Embryonic facial prominence (tissue), 1 donor: ENCODE data around the gene ARSI.

Experiments
- DNase-seq: peaks from one replicate; pipeline ENCODE4 v3.0.0-alpha.2; 2016; ENCODE audit errors: extremely low spot score

ARSI gene

DNA sequence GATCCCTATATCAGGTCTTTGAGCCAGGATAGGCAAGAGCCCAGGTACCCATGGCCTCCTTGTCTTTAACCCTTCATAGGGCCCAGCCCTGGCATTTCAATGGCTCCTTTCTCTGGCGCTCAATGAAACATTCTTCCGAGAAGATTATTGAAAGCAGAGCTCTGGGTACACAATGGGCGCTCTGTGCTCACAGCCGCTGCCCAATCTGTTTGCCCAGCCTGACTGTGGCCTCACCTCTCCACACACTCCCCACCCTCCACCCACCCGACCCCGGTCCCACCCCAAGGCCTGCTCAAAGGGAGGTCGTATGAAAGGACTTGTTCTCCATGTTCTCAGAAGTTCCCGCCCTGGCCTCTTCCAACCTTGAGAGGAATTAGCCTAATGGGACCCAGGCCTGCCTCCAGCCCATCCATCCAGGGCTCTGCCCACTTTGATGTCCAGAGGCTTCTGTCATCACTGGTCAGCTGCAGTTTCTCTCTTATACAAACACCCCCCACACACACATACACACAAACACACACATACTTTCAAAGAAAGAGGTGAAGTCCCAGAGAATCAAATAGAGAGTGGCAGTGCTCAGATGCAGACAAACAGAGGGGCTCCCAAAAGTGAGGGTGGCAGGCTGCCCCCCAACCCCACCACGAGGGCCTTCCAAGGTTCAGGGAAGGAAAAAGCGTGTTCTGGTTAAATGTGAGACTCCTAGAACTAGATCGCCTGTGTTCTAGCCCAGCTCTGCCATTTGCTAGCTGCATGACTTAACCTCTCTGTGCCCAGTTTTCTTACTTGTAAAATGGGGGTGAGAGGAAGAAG lies 5.1 kb upstream of the ARSI start:
- DNase-seq, result no peak

DNA sequence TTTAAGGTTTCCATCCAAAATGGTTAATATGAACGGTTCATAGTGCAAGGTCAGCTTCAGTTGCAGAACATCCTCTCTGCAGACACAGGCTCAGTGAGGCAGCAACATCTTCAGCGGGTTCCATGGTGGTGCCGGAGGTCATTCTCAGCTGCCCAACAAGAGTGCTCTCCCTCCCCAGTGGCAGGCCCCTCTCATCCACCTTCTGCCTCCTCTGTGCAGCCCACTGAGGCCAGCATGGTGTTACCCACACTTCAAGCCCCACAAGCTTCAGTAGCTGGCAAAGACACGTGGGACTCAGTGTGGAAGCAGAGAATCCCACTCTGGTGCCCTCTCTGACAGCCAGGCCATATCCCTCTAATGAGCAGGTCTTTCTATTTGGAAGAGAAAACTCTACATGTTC lies 4.1 kb upstream of the ARSI start:
- DNase-seq, result no peak

DNA sequence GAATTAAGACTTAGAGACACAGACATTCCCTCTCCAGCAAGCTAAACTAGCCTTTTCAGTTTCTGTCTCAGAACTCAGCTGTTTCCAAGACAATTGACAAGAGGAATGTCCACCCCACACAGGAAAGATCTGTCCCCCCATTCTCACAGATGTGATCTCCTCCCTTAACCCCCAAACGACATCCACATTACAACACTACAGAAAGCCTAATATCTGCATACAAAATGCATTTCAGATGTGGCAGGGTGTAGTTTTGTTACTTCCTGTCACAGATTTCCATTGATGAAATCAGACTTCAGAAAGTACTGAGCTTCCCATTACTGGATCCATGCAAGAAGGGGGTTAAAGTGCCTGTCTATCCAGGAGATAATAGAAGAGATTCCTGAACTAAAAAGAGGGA lies 2.9 kb upstream of the ARSI start:
- DNase-seq, result no peak

DNA sequence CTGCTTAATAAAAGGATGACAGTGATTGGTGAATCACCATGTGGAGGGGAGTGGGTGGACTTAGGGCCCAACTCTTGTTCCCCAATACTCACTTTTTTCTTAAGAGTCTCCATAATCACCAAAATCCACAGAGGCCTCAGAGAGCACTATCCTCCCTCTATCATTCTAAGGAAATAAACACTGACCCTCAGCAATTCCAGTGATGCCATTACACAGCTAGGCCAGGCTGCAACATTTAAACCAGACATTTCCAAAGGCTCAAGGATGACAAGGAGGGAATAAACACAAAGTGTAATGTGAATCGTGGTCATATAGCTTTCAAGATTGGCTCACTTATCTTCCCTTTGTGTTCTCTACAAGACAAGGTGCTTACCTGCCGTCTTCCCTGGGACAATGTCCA lies 2.4 kb upstream of the ARSI start:
- no peak for DNase-seq

DNA sequence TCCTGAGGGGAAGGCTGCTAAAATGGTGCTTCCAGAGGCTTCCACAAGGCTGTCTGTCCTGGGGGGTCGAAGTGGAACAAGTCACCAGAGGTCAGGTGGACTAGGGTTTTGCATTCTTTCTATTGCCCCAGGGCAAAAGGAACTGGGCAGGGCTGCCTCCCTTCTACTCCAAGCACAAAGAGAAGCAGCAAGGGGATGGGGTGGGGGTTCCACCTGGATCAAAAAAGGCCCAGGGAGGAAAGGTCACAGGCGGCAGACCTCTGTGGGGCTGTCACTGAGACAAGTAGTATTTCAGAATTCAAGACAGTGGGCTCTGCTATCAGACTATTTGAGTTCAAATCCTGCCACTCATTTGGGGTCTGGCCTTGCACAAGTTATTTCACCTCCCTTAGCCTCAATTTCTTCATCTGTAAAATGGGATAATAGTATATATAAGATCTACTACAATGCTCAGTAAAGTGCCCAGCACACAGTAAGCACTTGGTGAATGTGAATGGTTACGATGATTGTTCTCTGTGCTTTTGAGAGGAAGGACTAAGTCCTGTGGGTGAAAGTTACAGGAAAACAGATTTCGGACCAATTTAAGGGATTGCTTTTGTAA lies 1.9 kb upstream of the ARSI start:
- no peak for DNase-seq

DNA sequence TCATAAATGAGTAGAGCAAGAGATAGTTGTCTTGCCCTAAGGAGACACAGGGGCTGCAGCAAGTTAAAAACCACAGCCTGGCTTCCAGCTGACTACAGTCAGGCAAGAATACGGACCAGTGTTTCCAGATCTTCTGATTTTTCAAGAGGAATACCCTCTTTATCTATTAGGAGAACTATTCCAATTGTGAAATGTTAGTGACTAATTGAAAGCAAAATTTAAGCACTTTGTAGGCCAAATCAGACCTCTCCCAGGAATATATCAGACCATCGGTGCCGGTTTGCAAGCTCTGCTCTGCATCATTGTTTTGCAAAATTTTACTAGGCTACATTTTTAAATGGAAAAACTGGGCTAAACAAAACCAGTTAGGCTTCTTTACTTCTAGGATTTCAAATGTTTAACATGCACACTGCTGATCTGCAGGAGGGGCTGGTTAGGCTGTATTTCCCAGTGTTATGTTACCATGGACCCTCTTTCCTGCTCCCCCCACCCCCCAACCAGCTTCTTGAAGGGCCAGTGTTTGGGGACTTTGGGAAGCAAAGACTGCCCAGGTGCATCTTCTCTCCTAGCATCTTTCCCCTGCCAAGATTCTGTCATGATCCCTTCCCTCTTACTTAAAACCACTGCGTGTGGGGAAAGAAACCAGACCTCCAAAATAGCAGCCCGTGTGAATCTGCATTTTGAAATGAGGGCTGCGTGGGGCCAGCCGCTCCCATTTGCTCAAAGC lies 1.1 kb upstream of the ARSI start:
- peak; percentile 53 for DNase-seq

DNA sequence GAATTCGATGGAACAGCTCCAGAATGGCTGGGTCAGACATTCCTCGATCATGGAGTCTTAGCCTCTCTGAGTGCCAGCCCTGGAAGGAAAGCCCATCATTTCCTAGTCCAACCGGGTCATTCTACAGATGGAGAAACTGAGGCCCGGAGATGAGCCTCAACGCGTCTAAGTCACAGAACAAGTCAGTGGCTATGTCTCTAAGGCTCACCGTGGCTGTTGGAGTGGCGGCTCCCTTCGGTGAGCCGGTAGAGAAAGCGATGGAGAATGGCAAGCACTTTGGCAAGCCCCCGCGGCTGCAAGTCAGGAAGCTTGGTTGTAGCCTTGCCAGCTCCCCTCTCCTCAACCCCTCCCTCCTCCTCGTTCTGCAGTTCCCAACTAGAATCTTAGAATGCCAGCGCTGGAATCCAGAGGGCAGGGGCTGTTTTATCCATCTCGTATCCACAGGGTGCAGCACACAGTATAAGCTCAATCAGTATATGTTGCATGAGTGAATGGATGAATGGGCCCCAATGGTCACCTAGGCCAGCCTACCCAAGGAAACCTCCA lies 438 bp upstream of the ARSI start:
- DNase-seq, result no peak

DNA sequence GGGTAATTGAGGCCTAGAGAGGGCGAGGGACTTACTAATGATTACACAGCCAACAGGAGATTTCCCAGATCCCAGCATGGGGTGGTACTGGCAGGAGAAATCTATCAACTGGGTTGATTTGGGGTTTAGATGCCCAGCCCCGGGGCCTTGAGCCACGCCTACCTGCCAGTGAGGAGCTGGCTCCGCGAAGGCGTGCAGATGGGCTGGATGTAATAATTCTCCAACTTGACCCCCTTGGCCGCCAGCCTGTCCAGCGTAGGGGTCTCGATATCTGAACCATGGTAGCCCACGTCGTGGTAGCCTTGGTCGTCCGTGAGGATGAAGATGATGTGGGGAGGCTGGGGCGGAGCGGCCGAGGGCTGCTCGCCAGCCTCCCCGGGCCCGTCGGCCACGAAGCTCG lies 804 bp downstream of the ARSI start:
- DNase-seq, result no peak

DNA sequence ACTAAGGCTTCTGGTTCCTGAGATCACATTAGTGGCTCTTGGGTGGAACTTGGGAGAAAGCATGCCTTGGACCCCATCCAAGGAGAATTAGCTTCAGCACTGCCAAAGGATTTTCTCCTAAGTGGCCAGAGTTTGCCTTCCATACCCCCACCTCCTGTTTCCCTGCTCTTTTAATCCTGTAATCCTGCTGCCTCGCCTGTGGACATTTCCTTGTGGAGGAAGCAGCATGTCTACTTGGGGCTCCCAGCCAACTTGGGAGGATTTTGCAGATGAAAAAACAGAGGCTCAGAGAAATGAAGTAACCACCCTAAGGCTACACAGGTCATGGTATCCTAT lies 1.6 kb downstream of the ARSI start:
- no peak for DNase-seq

DNA sequence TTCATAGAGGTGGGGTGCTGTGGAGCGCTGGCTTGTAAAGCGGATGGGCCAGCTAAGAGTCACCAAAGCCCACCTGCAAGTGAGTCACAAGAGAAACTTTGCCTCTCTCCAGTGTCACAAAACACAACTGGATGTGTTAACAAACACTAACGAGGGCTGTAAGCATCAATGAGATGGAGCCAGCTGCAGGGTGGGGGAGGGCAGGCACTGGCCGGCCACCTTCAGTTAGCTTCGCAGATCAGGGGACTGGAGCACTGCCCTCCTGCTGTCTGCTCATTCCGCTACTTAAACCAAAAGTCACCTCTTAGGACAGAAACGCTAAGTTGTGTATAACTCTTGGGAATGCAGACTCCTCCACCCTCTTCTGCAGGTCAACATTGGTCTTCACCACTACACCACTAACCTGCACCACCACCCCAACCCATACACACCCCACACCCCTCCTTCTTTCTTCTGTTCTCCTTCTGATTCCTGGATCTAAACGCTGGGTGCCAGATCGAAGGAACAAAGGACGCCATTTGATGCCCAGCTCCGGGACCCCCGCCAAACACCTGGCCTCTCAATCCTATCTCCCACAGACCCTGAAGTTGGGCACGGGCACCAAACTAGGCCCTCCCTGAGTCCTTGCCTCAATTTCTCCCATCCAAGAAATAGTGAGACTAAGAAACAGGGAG lies 2.1 kb downstream of the ARSI start:
- no peak for DNase-seq

DNA sequence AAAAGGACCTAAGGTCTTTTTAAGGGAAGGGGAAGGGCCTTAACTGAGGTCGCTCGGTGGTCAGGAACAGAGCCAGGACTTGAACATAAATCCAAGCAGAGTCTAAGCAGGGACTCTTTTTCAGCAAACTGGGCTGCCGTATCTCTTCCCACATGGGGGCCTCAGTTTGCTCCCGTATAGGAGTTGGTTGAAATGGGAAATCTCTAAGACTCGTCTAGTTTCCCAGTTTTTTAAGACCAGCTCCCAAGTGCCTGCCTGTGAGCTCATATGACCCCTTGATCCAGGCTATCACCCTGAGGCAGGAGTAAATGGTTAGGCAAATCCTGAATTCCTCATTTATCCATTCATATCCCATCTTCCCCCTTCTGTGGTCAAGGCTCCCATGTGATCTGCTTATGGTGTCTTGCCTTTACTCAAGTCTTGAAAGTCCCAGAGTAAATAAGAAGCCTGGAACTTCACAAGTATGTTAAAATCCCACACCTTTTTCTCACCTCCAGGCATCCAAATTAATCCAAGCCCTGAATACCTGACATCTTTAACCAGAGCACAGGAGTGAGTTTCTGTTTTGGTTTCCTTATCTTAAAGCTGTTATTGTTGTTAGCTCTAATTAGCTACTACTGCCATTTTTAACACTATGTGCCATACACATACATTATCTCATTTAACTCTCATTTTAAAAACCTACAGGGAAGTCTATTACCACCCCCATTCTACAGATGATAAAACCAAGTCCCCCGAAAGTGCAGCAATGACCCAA lies 3.0 kb downstream of the ARSI start:
- no peak for DNase-seq

DNA sequence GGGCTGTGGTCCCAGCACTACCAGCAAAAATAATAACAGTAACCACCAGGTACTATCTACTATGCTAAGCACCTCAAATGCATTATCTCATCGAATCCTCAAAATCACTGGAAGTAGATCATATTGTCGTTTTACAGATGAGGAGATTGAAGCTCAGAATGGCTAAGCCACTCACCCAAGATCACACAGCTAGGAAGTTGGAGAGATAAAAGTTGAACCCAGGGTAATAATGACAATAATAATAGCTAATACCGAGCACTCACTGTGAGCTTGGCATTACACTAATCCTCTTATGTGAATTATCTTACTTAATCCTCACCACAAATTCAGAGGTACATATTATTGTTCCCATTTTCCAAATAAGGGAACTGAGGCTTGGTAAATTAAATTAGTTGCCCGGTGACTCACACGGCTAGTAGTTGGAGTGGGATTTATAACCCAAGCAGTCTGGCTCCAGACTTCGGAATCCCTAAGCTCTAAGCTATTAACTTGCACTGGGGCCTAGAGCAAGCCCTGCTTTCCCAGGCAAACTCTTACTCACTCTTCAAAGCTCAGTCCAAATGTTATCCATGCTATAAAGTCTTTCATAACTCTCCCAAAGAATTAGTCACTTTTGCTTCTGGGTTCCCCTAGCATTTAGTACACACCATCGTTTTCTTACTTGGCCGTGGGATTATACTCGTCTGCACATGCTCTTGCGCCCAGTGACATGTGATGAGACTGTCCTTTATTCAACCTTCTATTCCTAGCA lies 3.8 kb downstream of the ARSI start:
- DNase-seq, result no peak

DNA sequence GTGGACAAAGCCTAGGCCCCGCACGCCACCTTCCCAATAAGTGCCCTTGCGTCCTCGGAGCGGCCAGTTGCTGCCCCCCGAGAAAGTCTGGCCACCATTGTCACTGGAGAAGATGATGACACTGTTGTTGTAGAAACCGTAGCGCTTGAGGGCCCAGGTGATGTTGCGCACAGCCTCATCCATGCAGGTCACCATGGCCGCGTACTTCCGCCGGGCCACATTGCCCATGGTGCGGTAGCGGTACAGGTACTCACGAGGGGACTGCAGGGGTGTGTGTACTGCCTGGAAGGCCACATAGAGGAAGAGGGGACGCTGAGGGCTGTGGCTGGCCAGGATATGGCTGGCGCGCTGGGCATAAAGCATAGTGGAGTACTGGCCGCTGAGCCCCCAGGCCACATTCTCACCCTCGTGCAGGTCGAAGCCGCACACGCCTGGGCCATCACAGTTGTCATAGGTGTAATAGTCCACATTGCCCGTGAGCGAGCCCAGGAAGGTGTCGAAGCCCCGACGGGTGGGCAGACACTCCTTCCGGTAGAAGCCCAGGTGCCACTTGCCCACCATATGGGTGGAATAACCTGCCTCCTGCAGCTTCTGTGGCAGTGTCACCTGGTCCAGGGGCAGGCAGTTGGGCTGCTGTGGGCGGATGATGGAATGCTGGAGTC lies 4.6 kb downstream of the ARSI start:
- no peak for DNase-seq

DNA sequence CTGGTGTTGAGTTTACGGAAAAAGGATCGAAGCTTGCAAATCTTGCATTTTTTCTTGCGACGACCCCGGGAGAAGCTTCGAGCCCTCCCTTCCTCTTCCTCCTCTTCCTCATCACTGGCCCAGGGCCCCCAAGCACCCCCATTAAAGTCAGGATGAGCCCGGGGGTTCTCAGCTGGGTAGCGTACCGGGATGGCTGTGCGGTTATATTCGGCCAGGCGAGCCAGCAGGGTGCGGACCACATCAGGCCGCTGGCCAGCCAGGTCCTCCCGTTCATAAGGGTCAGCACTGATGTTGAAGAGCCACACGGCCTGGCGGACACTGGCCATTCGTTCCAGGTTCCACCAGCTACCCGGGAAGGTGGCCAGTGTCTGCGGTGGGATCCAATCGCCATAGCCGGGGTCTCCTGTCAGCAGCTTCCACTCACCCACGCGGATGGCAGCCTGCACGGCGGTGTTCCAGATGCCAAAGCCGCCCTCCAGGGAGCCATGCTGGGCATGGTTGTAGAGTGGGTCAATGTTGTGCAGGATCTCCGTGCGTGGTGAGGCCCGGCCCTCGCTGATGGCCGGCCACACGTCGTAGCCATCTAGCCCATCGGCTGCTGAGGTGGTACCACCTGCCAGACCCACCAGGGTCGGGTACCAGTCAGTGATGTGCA lies 5.3 kb downstream of the ARSI start:
- DNase-seq, result no peak

DNA sequence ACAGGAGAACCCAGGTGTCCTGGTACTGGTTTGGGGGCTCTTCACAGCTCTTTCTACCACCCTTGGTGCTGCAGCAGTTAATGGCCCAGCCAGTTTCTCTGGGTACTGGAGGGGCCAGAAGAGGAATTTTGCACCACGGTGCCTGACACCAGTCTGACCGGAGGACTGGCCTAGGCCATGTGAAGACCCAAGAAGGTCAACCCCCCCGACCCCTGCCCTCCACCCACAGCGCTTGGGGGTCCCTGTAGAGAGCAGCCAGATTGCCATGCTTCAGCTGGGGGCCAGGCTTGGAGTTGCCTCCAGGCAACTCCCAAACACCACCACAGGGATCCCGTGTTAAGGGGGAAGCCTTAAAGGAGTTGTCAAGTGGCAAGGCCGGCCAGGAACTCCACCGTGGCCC lies 6.2 kb downstream of the ARSI start:
- DNase-seq, result no peak

DNA sequence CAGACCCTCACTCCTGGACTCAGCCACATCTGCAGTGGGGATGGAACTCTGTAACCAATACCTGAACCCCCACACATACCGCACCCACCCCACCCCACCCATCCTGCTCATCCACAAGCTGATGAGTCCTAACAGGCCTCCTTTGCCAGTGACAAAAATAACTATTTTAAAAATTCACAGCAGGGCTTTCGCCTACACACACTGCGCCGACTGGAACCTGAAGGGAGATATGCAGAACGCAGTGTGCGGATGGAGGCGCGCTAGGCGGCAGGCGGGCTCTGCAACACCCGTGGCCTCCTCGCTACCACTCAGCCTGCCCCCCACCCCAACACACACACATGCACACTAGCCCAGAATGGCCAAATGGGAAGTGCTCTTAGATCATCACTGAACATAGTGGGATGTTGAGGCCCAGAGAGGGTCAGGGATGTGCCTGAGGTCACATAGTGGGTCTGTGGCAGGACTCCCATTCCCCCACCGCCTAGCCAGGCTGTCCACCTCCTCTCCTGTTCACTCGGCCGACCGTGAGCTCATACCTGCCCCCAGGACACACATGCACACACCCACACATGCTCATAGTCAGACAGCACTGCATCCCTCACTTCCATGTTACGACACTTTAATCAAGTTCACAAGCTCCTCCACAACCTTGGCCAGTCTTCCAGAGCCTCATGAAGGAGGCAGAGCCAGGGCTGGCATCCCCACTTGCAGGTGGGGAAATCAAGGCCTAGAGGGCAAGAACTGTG lies 6.8 kb downstream of the ARSI start:
- no peak for DNase-seq

DNA sequence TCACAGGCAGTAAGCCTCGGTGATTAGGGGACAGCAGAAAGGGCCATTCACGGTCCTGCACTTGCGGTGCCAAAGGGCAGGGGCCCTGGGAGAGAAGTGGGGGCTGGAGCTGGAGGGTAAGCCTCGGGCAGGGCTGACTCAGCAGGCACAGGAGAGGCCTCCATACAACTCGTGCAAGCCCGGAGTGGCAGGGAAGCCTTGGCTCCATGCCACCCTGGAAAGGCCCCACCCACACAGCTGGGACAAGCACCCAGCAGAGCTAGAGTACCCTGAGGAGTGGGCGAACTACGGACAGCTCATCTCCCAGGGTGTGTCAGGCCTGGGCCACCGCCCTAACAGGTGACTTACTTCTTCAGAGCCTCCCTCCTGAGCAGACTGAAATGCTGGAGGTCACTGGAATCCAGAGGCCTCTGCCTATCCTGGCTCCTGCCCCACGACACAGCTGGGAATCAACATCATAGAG lies 7.5 kb downstream of the ARSI start:
- DNase-seq, result no peak

DNA sequence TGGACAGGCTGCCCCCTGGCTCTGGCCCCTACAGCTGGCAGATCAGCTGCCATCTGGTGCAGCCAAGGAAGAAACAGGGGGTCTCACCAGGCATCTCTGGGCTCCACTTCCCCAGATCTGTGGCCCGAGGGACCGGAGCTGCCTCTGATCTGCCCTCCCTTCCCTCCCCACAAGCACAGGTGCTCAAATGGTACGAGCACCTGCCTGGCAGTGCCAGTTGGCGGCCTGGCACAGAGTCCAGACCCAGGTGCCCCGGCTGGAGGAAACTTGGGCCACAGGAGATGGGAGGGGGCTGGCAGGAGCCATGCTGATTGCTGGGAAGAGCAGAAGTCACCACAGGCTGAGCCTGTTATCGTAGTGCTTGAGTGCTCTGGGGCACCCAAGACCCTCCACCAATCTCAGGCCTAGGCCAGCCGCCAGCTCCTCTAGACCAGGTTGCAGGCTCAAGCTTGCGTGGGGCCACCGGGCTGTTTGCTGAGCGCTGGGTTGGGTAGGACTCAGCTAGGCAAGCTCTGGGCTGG lies 8.1 kb downstream of the ARSI start:
- no peak for DNase-seq
